ENCODE results near the gene XRCC5.

DNA sequence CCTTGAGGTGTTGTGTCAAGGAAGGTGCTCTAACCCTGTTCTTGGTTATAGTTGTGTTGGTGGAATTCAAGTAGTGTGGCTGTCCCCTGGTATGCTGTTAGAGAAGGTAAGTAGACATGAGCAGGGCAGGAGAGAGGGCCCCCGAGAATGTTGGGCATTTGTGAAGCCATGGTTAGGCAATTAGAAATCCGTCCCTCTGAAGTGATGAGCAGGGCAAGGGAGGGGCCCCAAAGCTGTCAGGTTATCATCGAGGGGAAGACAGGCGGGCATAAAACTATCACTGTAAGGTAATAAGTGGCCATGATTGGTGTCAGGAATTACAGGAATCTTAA is 5.2 kb downstream of the XRCC5 start:
- TF ChIP-seq POLR2AphosphoS5 (IDR thresholded peaks at IDR 0.05) (no peak), EP300 (IDR thresholded peaks at IDR 0.05) (no peak)
